ENCODE measurements around the gene HK1. TPM values are rescaled to one million over a fixed set of nuclear protein-coding genes. Genes with fewer than 3 reads are reported as not detected.

HK1 gene
- total RNA-seq, 1 experiment from 2014 or later = 219 TPM

DNA sequence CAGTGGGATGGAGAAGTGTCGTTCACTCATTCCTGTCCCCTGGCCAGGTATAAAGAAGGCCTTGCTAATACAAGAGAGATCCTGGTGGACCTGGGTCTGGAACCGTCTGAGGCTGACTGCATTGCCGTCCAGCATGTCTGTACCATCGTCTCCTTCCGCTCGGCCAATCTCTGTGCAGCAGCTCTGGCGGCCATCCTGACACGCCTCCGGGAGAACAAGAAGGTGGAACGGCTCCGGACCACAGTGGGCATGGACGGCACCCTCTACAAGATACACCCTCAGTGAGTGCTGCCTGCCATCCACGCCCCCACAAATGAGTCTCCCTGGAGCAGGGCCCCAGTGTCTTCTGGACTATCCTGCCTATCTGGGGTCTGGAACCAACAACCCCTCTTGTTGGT lies 31.0 kb upstream of the HK1 start (continued):
- TF ChIP-seq ELF4 (CRISPR knock-in tag; IDR thresholded peaks at IDR 0.05; ENCODE audit: low read depth) (no peak), ZNF317 (CRISPR knock-in tag; IDR thresholded peaks at IDR 0.05; ENCODE audit: borderline replicate concordance, low read depth) (no peak), SOX15 (CRISPR knock-in tag; IDR thresholded peaks at IDR 0.05) (no peak), NFATC4 (CRISPR knock-in tag; IDR thresholded peaks at IDR 0.05) (no peak)
- TF ChIP-seq, protein P1, sequence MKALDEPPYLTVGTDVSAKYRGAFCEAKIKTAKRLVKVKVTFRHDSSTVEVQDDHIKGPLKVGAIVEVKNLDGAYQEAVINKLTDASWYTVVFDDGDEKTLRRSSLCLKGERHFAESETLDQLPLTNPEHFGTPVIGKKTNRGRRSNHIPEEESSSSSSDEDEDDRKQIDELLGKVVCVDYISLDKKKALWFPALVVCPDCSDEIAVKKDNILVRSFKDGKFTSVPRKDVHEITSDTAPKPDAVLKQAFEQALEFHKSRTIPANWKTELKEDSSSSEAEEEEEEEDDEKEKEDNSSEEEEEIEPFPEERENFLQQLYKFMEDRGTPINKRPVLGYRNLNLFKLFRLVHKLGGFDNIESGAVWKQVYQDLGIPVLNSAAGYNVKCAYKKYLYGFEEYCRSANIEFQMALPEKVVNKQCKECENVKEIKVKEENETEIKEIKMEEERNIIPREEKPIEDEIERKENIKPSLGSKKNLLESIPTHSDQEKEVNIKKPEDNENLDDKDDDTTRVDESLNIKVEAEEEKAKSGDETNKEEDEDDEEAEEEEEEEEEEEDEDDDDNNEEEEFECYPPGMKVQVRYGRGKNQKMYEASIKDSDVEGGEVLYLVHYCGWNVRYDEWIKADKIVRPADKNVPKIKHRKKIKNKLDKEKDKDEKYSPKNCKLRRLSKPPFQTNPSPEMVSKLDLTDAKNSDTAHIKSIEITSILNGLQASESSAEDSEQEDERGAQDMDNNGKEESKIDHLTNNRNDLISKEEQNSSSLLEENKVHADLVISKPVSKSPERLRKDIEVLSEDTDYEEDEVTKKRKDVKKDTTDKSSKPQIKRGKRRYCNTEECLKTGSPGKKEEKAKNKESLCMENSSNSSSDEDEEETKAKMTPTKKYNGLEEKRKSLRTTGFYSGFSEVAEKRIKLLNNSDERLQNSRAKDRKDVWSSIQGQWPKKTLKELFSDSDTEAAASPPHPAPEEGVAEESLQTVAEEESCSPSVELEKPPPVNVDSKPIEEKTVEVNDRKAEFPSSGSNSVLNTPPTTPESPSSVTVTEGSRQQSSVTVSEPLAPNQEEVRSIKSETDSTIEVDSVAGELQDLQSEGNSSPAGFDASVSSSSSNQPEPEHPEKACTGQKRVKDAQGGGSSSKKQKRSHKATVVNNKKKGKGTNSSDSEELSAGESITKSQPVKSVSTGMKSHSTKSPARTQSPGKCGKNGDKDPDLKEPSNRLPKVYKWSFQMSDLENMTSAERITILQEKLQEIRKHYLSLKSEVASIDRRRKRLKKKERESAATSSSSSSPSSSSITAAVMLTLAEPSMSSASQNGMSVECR (CRISPR knock-in tag; IDR thresholded peaks at IDR 0.05; ENCODE audit: borderline replicate concordance) = no peak
- TF ChIP-seq, protein P2, sequence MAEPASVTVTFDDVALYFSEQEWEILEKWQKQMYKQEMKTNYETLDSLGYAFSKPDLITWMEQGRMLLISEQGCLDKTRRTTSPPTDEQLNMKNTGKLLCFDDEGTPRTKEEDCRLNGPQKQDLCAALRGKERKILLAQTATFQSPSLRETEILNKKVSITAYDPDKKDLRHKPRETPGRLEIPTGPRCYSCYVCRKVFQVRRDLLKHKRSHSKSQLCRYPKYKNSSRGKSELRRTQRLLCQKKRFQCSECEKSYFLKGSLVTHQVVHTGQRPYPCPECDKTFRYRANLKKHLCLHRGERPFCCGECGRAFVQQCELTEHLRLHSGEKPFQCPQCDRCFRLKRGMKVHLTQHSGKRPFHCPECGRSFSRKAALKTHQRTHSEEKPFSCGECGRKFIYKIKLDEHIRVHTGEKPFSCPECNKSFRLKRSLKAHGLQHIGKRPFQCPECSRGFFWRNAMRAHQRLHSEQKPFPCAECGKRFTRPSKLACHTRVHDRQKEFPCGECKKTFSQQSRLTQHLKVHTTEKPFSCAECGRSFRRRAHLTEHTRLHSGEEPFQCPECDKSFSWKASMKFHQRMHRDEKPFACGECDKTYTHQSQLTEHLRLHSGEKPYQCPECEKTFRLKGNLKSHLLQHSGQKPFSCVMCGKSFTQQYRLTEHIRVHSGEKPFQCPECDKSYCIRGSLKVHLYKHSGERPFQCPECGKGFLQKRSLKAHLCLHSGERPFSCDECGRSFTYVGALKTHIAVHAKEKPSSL (CRISPR knock-in tag; conservative IDR thresholded peaks at IDR 0.05) = no peak
- TF ChIP-seq, protein P3, sequence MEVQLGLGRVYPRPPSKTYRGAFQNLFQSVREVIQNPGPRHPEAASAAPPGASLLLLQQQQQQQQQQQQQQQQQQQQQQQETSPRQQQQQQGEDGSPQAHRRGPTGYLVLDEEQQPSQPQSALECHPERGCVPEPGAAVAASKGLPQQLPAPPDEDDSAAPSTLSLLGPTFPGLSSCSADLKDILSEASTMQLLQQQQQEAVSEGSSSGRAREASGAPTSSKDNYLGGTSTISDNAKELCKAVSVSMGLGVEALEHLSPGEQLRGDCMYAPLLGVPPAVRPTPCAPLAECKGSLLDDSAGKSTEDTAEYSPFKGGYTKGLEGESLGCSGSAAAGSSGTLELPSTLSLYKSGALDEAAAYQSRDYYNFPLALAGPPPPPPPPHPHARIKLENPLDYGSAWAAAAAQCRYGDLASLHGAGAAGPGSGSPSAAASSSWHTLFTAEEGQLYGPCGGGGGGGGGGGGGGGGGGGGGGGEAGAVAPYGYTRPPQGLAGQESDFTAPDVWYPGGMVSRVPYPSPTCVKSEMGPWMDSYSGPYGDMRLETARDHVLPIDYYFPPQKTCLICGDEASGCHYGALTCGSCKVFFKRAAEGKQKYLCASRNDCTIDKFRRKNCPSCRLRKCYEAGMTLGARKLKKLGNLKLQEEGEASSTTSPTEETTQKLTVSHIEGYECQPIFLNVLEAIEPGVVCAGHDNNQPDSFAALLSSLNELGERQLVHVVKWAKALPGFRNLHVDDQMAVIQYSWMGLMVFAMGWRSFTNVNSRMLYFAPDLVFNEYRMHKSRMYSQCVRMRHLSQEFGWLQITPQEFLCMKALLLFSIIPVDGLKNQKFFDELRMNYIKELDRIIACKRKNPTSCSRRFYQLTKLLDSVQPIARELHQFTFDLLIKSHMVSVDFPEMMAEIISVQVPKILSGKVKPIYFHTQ (CRISPR knock-in tag; IDR thresholded peaks at IDR 0.05) = no peak

DNA sequence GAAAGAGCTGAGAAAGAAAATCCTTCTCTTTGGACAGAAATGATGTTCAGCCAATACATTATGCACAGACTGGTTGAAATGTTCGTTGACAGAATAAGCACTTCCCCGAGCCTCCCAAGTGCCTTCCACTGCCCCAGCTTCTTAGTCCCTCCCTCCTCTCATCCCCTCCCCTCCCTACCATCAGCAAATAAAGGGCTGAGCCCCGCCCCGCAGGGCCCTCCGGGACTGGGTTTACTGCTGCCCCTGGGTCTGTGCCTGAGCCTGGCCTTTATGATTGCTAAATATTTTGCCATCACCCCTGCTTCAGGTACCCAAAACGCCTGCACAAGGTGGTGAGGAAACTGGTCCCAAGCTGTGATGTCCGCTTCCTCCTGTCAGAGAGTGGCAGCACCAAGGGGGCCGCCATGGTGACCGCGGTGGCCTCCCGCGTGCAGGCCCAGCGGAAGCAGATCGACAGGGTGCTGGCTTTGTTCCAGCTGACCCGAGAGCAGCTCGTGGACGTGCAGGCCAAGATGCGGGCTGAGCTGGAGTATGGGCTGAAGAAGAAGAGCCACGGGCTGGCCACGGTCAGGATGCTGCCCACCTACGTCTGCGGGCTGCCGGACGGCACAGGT lies 30.1 kb upstream of the HK1 start:
- no peak overlapping the region for H3K27ac Mint-ChIP-seq
- POLR2A ChIA-PET = no interaction called here
- CTCF ChIA-PET = no interaction called here

More for the DNA sequence above, 30.1 kb upstream of the HK1 start:
- Mint-ChIP-seq H3K27me3 (ENCODE audit: low read depth) (no peaks in the 10 kb centered on the region), H3K9me3 (no peaks in the 10 kb centered on the region), H3K36me3 (no peaks in the 10 kb centered on the region), H3K4me1 (peaks cover 3% of the 10 kb centered on the region), H3K4me3 (no peak overlapping the region)
- TF ChIP-seq, protein P4, sequence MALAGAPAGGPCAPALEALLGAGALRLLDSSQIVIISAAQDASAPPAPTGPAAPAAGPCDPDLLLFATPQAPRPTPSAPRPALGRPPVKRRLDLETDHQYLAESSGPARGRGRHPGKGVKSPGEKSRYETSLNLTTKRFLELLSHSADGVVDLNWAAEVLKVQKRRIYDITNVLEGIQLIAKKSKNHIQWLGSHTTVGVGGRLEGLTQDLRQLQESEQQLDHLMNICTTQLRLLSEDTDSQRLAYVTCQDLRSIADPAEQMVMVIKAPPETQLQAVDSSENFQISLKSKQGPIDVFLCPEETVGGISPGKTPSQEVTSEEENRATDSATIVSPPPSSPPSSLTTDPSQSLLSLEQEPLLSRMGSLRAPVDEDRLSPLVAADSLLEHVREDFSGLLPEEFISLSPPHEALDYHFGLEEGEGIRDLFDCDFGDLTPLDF (CRISPR knock-in tag; IDR thresholded peaks at IDR 0.05) = no peak
- TF ChIP-seq SOX15 (CRISPR knock-in tag; IDR thresholded peaks at IDR 0.05) = no peak
- TF ChIP-seq, protein P5, sequence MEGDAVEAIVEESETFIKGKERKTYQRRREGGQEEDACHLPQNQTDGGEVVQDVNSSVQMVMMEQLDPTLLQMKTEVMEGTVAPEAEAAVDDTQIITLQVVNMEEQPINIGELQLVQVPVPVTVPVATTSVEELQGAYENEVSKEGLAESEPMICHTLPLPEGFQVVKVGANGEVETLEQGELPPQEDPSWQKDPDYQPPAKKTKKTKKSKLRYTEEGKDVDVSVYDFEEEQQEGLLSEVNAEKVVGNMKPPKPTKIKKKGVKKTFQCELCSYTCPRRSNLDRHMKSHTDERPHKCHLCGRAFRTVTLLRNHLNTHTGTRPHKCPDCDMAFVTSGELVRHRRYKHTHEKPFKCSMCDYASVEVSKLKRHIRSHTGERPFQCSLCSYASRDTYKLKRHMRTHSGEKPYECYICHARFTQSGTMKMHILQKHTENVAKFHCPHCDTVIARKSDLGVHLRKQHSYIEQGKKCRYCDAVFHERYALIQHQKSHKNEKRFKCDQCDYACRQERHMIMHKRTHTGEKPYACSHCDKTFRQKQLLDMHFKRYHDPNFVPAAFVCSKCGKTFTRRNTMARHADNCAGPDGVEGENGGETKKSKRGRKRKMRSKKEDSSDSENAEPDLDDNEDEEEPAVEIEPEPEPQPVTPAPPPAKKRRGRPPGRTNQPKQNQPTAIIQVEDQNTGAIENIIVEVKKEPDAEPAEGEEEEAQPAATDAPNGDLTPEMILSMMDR (IDR thresholded peaks at IDR 0.05) = no peak
- TF ChIP-seq JAZF1 (CRISPR knock-in tag; IDR thresholded peaks at IDR 0.05) = no peak
- peak; percentile 39; the same call in 1 of the 2 replicates for ATAC-seq
- no peak for DNase-seq (ENCODE audit: low spot score)
